ENCODE data around the gene TARS3.
A peak's percentile ranks its signal among the peaks of the same experiment; 100 is the strongest.
"Not testable (repeated sequence)": the region's sequence is repeated elsewhere in the genome, so short reads cannot be mapped to it uniquely, and the experiment has no call there.

The TARS3 gene

DNA sequence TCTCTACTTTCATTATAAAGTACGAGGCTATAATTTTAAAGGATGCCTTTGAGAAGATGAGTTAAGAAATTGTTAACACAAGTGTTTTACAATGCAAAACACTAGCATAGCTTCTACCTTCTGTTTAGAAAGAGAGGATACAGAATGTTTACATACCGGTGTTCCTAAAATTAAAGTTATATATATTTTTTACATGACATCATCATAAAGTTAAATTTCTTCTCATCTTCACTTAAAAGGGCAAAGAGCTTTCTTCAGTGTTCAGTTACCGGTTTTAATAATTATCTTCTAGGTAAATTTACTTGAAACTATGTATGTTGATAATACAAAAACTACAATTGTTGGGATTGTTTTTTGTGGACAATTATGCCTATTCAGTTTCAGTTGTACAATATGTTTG, 39.4 kb downstream of the TARS3 start:
- TF ChIP-seq POLR2A (IDR thresholded peaks at IDR 0.05; ENCODE audit: low read depth, low read length) = no peak
- DNase-seq (ENCODE audit: insufficient read length, low spot score) (no peak), FAIRE-seq (no peak)

- DNase-seq (ENCODE audit: insufficient read length, low spot score) (peak; percentile 5), FAIRE-seq (peak; percentile 72)
- no peak for TF ChIP-seq POLR2A (IDR thresholded peaks at IDR 0.05; ENCODE audit: low read depth, low read length)
Measured at GRCh38 chr15:101684384-101684783, 39.9 kb downstream of the TARS3 start.

- no peak for TF ChIP-seq POLR2A (IDR thresholded peaks at IDR 0.05; ENCODE audit: low read depth, low read length)
- FAIRE-seq (no peak), DNase-seq (ENCODE audit: insufficient read length, low spot score) (no peak)
Measured at GRCh38 chr15:101679806-101680205, 44.5 kb downstream of the TARS3 start.

- FAIRE-seq (no peak), DNase-seq (ENCODE audit: insufficient read length, low spot score) (no peak)
- no peak for TF ChIP-seq POLR2A (IDR thresholded peaks at IDR 0.05; ENCODE audit: low read depth, low read length)
Measured at GRCh38 chr15:101676921-101677329, 47.3 kb downstream of the TARS3 start.

DNA sequence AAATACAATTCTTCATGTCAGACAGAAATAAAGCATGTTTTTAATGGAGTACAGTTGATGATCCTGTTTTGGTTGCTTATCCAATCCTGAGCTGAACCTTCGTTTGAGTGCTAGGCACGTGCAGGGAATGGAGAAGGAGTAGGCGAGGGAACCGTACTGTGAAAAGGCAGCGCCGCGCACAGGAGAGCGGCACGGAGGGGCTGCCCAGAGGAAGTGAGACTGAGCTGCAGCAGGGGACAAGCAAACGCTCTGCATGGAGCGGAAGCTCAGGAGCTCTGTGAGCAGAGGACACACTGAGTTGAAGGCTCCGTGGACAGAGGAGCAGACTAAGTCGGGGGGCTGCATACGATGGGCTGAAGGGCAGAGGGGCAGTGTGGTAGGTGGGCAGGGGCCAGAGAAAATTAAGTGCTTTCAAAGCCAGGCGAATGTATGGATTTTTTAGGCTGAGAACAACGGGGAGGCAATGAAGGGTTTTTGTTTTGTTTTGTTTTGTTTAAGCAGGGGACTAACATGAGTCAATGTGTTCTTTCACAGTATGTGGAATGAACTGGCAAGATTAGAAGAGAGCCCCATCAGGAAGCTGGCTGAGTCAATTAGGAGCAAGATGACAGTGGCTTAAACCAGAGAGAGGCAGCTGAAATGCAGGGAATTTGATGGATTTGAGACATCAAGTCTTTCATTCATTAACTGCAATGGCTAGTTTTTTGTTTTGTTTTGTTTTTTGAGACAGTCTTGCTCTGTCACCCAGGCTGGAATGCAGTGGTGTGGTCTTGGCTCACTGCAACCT, 48.3 kb downstream of the TARS3 start:
- FAIRE-seq (no peak), DNase-seq (ENCODE audit: insufficient read length, low spot score) (peak; percentile 19)
- TF ChIP-seq POLR2A (IDR thresholded peaks at IDR 0.05; ENCODE audit: low read depth, low read length) = no peak

GRCh38 chr15:101675015-101675414, 49.3 kb downstream of the TARS3 start:
- TF ChIP-seq POLR2A (IDR thresholded peaks at IDR 0.05; ENCODE audit: low read depth, low read length) = no peak
- no peak for DNase-seq (ENCODE audit: insufficient read length, low spot score)
- FAIRE-seq = no peak

DNA sequence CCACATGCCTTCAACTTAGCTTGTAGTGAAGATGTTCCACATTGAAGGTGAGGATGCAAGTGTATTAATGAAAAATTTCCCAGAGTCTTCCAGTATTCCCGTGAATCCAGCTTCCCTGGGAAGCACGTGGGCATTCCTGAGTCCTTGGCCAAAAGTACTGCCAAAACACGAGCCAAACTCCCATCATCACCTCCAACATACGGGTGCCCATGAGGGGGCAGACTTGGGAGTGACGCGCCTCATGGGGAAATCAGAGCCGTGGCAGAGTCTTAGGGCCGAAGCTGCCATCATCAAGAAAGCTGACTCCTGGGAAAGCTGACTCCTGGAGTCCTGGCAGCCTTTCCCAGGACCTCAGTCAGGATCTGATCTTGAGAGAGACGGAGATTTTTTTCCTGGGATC, 52.0 kb downstream of the TARS3 start:
- no peak for TF ChIP-seq POLR2A (IDR thresholded peaks at IDR 0.05; ENCODE audit: low read depth, low read length)
- DNase-seq (ENCODE audit: insufficient read length, low spot score) (no peak), FAIRE-seq (no peak)

DNA sequence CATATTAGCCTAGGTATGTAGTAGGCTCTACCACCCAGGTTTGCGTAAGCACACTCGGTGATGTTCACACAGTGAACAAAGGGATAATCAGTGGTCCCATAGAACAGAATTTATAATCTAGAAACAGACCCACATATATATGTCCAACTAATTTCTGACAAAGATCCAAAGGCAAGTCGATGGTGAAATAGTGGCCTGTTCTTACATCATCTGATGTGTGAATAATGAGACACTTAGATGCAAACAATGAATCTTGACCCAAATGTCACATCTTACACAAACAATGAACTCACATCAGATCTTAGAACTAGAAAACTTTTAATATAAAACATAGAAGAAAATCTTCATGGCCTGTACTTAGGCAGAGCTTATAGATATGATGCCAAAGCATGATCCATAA, 54.5 kb downstream of the TARS3 start:
- TF ChIP-seq POLR2A (IDR thresholded peaks at IDR 0.05; ENCODE audit: low read depth, low read length) = no peak
- no peak for DNase-seq (ENCODE audit: insufficient read length, low spot score)
- FAIRE-seq = no peak

DNA sequence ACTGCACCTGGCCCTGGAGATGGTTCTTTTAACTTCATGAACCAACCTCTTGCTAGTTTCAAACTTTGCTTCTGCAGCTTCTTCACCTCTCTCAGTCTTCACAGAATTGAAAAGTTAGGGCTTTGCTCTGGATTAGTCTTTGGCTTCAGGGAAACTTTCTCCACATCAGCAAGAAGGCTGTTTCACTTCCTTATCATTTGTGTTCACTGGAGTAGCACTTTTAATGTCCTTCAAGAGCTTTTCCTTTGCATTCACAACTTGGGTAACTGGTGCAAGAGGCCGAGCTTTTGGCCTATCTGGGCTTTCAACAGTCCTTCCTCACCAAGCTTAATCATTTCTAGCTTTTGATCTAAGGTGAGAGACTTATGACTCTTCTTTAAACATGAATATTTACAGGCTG, 56.4 kb downstream of the TARS3 start:
- DNase-seq (ENCODE audit: insufficient read length, low spot score) (no peak), FAIRE-seq (no peak)
- TF ChIP-seq POLR2A (IDR thresholded peaks at IDR 0.05; ENCODE audit: low read depth, low read length) = no peak

DNA sequence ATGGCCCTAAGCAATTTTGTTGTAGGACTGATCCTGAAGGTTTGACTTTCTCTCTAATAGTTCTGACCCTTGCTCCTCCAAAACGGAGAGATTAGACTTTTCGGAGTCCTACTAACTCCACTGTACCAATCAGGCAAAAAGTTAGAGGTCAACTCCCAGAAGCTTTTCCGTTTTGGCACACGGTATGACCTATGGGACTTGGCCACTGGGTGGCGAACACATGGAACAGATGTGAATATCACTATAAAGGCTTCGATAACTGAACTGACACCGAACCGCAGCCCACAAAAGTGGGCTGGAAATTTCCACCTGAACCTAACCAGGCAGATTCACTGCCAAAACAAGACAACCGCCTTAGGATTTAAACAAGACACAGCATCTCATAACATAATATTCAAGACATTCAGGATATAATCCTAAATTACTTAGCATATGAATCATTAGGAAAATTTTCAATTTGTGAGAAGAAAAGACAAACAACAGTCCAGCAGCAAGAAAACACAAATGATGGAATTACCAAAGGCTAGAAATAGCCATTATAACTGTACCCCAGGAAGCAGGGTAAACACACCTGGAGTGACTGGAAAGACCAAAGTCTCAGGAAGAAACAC, 59.9 kb downstream of the TARS3 start:
- TF ChIP-seq POLR2A (IDR thresholded peaks at IDR 0.05; ENCODE audit: low read depth, low read length) = no peak
- FAIRE-seq = no peak
- DNase-seq (ENCODE audit: insufficient read length, low spot score) = no peak

- no peak for DNase-seq (ENCODE audit: insufficient read length, low spot score)
- TF ChIP-seq POLR2A (IDR thresholded peaks at IDR 0.05; ENCODE audit: low read depth, low read length) = no peak
- FAIRE-seq = no peak
Measured at GRCh38 chr15:101662203-101662602, 62.1 kb downstream of the TARS3 start.

GRCh38 chr15:101660005-101660404, 64.3 kb downstream of the TARS3 start:
- no peak for FAIRE-seq

DNA sequence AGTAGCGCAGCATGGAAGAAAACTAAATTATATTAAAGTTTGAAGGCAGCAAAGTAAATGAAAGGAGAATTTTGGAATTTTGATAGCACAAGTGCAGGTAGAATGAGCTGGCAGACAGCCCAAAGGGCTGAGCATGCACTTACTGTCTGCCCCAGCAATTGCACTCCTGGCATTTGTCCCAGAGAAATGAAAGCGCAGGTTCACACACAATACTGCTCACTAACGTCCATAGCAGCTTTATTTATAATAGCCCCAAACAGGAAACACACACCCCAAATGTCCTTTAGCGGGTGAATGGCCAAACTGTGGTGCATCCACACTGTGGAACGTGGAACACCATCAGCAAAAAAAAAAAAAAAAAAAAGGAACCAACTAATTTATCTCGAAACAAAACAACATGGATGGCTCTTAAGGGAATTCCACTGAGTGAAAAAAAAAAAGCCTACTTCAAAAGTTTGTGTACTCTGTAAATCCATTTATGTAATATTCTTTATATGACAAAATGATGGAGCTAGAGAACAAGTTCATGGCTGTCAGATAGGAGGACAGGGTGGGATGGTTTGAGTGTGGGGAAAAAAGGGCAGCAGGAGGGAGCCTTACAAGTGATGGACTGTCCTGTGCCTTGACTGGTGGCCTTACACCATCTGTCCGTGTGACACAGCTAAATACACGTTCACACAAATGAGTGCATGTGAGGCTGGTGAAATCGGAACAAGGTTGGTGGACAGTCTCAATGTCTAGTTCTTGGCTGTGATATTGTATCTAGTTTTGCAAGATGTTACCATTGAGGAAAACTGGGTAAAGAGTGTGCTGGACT, 66.1 kb downstream of the TARS3 start:
- FAIRE-seq (no peak), DNase-seq (ENCODE audit: insufficient read length, low spot score) (no peak)
- no peak for TF ChIP-seq POLR2A (IDR thresholded peaks at IDR 0.05; ENCODE audit: low read depth, low read length)

More at GRCh38 chr15:101660005-101660404, 64.3 kb downstream of the TARS3 start:
- DNase-seq (ENCODE audit: insufficient read length, low spot score) = no peak
- no peak for TF ChIP-seq POLR2A (IDR thresholded peaks at IDR 0.05; ENCODE audit: low read depth, low read length)

- no peak for TF ChIP-seq POLR2A (IDR thresholded peaks at IDR 0.05; ENCODE audit: low read depth, low read length)
Measured at GRCh38 chr15:101657171-101657570, 67.1 kb downstream of the TARS3 start.

DNA sequence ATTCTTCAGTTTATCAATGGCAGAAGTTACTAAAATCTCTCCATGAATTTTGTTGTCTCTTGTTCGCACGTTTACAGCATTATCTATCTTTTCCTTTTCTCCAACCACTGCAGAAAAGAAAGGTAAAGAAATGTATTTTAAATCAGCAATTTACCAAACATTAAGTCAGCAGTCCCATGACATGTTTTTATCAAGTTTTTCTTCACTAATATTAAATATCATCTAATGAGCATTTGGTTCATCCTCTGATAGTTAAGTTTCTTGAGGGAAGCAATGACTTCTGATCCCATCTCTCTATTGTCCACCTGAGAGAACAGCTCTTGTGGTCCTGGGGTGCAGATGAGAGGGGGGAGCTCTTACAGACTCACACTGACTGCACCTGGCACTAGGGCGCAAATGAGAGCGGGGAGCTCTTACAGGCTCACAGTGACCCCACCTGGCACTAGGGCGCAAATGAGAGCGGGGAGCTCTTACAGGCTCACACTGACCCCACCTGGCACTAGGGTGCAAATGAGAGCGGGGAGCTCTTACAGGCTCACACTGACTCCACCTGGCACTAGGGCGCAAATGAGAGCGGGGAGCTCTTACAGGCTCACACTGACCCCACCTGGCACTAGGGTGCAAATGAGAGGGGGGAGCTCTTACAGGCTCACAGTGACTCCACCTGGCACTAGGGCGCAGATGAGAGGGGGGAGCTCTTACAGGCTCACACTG, 69.5 kb downstream of the TARS3 start:
- FAIRE-seq; DNase-seq (ENCODE audit: insufficient read length, low spot score): not testable (repeated sequence)

More at GRCh38 chr15:101657171-101657570, 67.1 kb downstream of the TARS3 start:
- DNase-seq (ENCODE audit: insufficient read length, low spot score) (no peak), FAIRE-seq (no peak)

Measured in H54 (cell line).